ENCODE measurements around the gene PSMD12. TPM values are rescaled to one million over a fixed set of nuclear protein-coding genes. Genes with fewer than 3 reads are reported as not detected.
A peak's percentile ranks its signal among the peaks of the same experiment; 100 is the strongest.
"Not testable (repeated sequence)": the region's sequence is repeated elsewhere in the genome, so short reads cannot be mapped to it uniquely, and the experiment has no call there.

Gene PSMD12
- total and polyA plus RNA-seq, 9 of the 15 experiments (the other 6 are each of a cell fraction or from before 2014, with no cell fraction given): 36.6 to 150 (median 65.5) TPM

- H3K9ac ChIP-seq (ENCODE audit: insufficient read depth in 1 of 2, low read depth in 2 of 2, low read length in 2 of 2); H3K4me2 ChIP-seq (ENCODE audit: insufficient read depth, low read length); H3K27ac ChIP-seq (ENCODE audit: extremely low read depth, low read depth, low read length); BruUV-seq (replicated peaks); H3K4me1 ChIP-seq (replicated peaks in 1 of 2; ENCODE audit: control insufficient read depth in 2 of 2, insufficient read depth in 2 of 2, low read length in 2 of 2); CTCF ChIA-PET (ENCODE audit: low intra/inter-chr PET ratio); H3K79me2 ChIP-seq (ENCODE audit: control insufficient read depth, insufficient read depth, low read length); H4K20me1 ChIP-seq (replicated peaks; ENCODE audit: control insufficient read depth, insufficient read depth, low read length); H3K9me3 ChIP-seq (replicated peaks; ENCODE audit: control insufficient read depth, insufficient read depth, low read depth, low read length); in situ Hi-C loops (cut with MboI); intact Hi-C loops (cut with micrococcal nuclease); H3K36me3 ChIP-seq (ENCODE audit: control insufficient read depth, insufficient read depth, low read length); H3K9me1 ChIP-seq (ENCODE audit: control insufficient read depth, insufficient read depth, low read length); H3K27me3 ChIP-seq (ENCODE audit: control insufficient read depth in 2 of 2, insufficient read depth in 2 of 2, low read length in 2 of 2); H2AFZ ChIP-seq (ENCODE audit: low read depth, low read length); H3K4me3 ChIP-seq; POLR2A ChIA-PET; FAIRE-seq: not testable (repeated sequence)
- peak in 1 of 4 experiments; percentile 21 for DNase-seq (ENCODE audit: extremely low read depth in 1 of 4, low spot score in 3 of 4)
- 40% methylated on average over 13 of the region's 13 CpGs for WGBS (ENCODE audit: insufficient coverage, low coverage, missing lambda C conversion rate)
- peak; percentile 52 for ATAC-seq
- TF ChIP-seq ARID1B (IDR thresholded peaks at IDR 0.05) (0 out of 2 replicates have a peak, but pooled peaks have one; percentile 30), ZBTB7A (IDR thresholded peaks at IDR 0.05; ENCODE audit: borderline replicate concordance, control insufficient read depth, low read depth, low read length) (peak; percentile 38; the same call in 1 of the 2 replicates), L3MBTL2 (IDR thresholded peaks at IDR 0.05) (peak; percentile 38), ZFX (CRISPR knock-in tag; IDR thresholded peaks at IDR 0.05) (peak; percentile 25; the same call in 1 of the 2 replicates)
Measured at GRCh38 chr17:67321486-67321885, 44.9 kb downstream of the PSMD12 start.

- DNase-seq (ENCODE audit: extremely low read depth in 1 of 4, low spot score in 3 of 4): no peak
- intact Hi-C loops (cut with micrococcal nuclease) (no loop called here), in situ Hi-C loops (cut with MboI) (no loop called here)
- no peaks in the 10 kb centered on the region for H4K20me1 ChIP-seq (replicated peaks; ENCODE audit: control insufficient read depth, insufficient read depth, low read length)
- no peak overlapping the region for H3K9ac ChIP-seq (ENCODE audit: insufficient read depth in 1 of 2, low read depth in 2 of 2, low read length in 2 of 2)
- H2AFZ ChIP-seq (ENCODE audit: low read depth, low read length): no peak overlapping the region
- TF ChIP-seq SRSF1 (IDR thresholded peaks at IDR 0.05; ENCODE audit: low read depth, low read length): no peak
- no peak for TF ChIP-seq CXXC5 (CRISPR knock-in tag; IDR thresholded peaks at IDR 0.05)
- no peak for TF ChIP-seq PCBP2 (IDR thresholded peaks at IDR 0.05; ENCODE audit: low read depth, low read length, poor library complexity, severe bottlenecking)
- no peak for TF ChIP-seq ZNF133 (CRISPR knock-in tag; IDR thresholded peaks at IDR 0.05)
- TF ChIP-seq ELF4 (CRISPR knock-in tag; IDR thresholded peaks at IDR 0.05): no peak
- no peak for TF ChIP-seq HOXB6 (CRISPR knock-in tag; IDR thresholded peaks at IDR 0.05; ENCODE audit: borderline replicate concordance)
- no peak for TF ChIP-seq POLR2AphosphoS5 (IDR thresholded peaks at IDR 0.05; ENCODE audit: control insufficient read depth, insufficient read depth, low read depth, low read length)
- TF ChIP-seq, protein P1, sequence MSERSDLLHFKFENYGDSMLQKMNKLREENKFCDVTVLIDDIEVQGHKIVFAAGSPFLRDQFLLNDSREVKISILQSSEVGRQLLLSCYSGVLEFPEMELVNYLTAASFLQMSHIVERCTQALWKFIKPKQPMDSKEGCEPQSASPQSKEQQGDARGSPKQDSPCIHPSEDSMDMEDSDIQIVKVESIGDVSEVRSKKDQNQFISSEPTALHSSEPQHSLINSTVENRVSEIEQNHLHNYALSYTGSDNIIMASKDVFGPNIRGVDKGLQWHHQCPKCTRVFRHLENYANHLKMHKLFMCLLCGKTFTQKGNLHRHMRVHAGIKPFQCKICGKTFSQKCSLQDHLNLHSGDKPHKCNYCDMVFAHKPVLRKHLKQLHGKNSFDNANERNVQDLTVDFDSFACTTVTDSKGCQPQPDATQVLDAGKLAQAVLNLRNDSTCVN (CRISPR knock-in tag; IDR thresholded peaks at IDR 0.05): no peak
- TF ChIP-seq PCBP1 (IDR thresholded peaks at IDR 0.05; ENCODE audit: low read depth, low read length, poor library complexity, severe bottlenecking): no peak
- no peak for TF ChIP-seq ZBTB1 (CRISPR knock-in tag; IDR thresholded peaks at IDR 0.05; ENCODE audit: borderline replicate concordance, low read depth)
- TF ChIP-seq MTA3 (IDR thresholded peaks at IDR 0.05; ENCODE audit: borderline replicate concordance): no peak
- no peak overlapping the region for H3K27ac ChIP-seq (ENCODE audit: extremely low read depth, low read depth, low read length)
- no peaks in the 10 kb centered on the region for H3K9me1 ChIP-seq (ENCODE audit: control insufficient read depth, insufficient read depth, low read length)
- no peak for ATAC-seq
- ChIA-PET CTCF (ENCODE audit: low intra/inter-chr PET ratio) (no interaction called here), POLR2A (no interaction called here)
- no TSS peak for BruUV-seq (replicated peaks)
- H3K9me3 ChIP-seq (replicated peaks; ENCODE audit: control insufficient read depth, insufficient read depth, low read depth, low read length): no peaks in the 10 kb centered on the region
- peaks cover 0 to 9% of the 10 kb centered on the region in 2 experiments; a peak in 4 of 5 replicates for H3K27me3 ChIP-seq (ENCODE audit: control insufficient read depth in 2 of 2, insufficient read depth in 2 of 2, low read length in 2 of 2)
- H3K4me2 ChIP-seq (ENCODE audit: insufficient read depth, low read length): no peak overlapping the region
- WGBS (ENCODE audit: insufficient coverage, low coverage, missing lambda C conversion rate): 57% methylated on average over 5 of the region's 5 CpGs
- H3K79me2 ChIP-seq (ENCODE audit: control insufficient read depth, insufficient read depth, low read length): no peaks in the 10 kb centered on the region
- H3K4me1 ChIP-seq (replicated peaks in 1 of 2; ENCODE audit: control insufficient read depth in 2 of 2, insufficient read depth in 2 of 2, low read length in 2 of 2): peaks cover 2 to 4% of the 10 kb centered on the region in 2 experiments; a peak in 2 of 5 replicates
- no peak for FAIRE-seq
- H3K4me3 ChIP-seq: no peak overlapping the region
- no peaks in the 10 kb centered on the region for H3K36me3 ChIP-seq (ENCODE audit: control insufficient read depth, insufficient read depth, low read length)
Measured at GRCh38 chr17:67316781-67317180, 49.6 kb downstream of the PSMD12 start.

All from K562 (cell line).